ENCODE measurements around the gene EPRS1. TPM values are rescaled to one million over a fixed set of nuclear protein-coding genes. Genes with fewer than 3 reads are reported as not detected.
A peak's percentile ranks its signal among the peaks of the same experiment; 100 is the strongest.

EPRS1 gene
- total and polyA plus RNA-seq, 9 of the 15 experiments (the other 6 are each of a cell fraction or from before 2014, with no cell fraction given) = 129 to 291 (median 248) TPM

DNA sequence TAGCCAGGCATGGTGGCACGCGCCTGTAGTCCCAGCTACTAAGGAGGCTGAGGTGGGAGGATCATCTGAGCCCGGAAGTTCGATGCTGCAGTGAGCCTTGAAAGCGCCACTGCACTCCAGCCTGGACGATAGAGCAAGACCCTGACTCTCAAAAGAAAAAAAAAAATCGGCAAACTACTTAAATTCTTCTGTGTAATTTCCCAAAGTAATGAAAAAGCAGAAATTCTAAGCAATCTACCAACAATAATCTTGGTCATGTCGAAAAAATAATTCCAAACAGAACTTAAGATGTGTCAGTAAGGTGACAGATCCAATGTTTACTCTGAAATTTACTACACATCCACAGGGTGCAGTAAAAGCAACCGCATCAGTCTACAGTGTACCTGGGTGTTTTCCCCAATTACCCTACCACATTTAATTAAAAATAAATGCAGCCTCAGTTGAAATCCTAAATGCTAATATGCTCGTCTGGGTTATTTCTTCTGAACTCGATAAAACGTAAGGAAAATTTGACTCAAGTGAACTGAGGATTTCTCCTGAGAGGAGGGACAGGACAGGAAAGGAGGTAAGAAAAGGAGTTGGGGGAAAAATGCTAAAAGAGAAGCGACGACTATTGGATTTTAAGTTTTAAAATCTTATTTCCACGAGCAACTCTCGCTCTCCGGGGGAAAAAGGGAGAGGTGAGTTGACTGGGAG, 801 bp downstream of the EPRS1 start (continued):
- TF ChIP-seq, protein P1, sequence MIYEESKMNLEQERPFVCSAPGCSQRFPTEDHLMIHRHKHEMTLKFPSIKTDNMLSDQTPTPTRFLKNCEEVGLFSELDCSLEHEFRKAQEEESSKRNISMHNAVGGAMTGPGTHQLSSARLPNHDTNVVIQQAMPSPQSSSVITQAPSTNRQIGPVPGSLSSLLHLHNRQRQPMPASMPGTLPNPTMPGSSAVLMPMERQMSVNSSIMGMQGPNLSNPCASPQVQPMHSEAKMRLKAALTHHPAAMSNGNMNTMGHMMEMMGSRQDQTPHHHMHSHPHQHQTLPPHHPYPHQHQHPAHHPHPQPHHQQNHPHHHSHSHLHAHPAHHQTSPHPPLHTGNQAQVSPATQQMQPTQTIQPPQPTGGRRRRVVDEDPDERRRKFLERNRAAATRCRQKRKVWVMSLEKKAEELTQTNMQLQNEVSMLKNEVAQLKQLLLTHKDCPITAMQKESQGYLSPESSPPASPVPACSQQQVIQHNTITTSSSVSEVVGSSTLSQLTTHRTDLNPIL (CRISPR knock-in tag; IDR thresholded peaks at IDR 0.05) = no peak
- TF ChIP-seq KDM1A (IDR thresholded peaks at IDR 0.05) = no peak
- TF ChIP-seq, protein P2, sequence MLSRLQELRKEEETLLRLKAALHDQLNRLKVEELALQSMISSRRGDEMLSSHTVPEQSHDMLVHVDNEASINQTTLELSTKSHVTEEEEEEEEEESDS (CRISPR knock-in tag; IDR thresholded peaks at IDR 0.05) = no peak
- TF ChIP-seq CBFA2T2 (conservative IDR thresholded peaks at IDR 0.05) = no peak
- peak; percentile 77 for TF ChIP-seq HDAC2 (IDR thresholded peaks at IDR 0.05)
- no peak for TF ChIP-seq SNRNP70 (optimal IDR thresholded peaks at IDR 0.05; ENCODE audit: low read depth, low read length)
- TF ChIP-seq RBM14 (IDR thresholded peaks at IDR 0.05; ENCODE audit: borderline replicate concordance, insufficient read depth, low read depth, low read length) = no peak
- TF ChIP-seq, protein P3, sequence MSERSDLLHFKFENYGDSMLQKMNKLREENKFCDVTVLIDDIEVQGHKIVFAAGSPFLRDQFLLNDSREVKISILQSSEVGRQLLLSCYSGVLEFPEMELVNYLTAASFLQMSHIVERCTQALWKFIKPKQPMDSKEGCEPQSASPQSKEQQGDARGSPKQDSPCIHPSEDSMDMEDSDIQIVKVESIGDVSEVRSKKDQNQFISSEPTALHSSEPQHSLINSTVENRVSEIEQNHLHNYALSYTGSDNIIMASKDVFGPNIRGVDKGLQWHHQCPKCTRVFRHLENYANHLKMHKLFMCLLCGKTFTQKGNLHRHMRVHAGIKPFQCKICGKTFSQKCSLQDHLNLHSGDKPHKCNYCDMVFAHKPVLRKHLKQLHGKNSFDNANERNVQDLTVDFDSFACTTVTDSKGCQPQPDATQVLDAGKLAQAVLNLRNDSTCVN (CRISPR knock-in tag; IDR thresholded peaks at IDR 0.05) = 0 out of 2 replicates have a peak, but pooled peaks have one; percentile 50
- TF ChIP-seq DPF2 (IDR thresholded peaks at IDR 0.05) = peak; percentile 46; the same call in 1 of the 2 replicates
- TF ChIP-seq, protein P4, sequence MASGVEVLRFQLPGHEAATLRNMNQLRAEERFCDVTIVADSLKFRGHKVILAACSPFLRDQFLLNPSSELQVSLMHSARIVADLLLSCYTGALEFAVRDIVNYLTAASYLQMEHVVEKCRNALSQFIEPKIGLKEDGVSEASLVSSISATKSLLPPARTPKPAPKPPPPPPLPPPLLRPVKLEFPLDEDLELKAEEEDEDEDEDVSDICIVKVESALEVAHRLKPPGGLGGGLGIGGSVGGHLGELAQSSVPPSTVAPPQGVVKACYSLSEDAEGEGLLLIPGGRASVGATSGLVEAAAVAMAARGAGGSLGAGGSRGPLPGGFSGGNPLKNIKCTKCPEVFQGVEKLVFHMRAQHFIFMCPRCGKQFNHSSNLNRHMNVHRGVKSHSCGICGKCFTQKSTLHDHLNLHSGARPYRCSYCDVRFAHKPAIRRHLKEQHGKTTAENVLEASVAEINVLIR (CRISPR knock-in tag; IDR thresholded peaks at IDR 0.05) = no peak
- TF ChIP-seq, protein P5, sequence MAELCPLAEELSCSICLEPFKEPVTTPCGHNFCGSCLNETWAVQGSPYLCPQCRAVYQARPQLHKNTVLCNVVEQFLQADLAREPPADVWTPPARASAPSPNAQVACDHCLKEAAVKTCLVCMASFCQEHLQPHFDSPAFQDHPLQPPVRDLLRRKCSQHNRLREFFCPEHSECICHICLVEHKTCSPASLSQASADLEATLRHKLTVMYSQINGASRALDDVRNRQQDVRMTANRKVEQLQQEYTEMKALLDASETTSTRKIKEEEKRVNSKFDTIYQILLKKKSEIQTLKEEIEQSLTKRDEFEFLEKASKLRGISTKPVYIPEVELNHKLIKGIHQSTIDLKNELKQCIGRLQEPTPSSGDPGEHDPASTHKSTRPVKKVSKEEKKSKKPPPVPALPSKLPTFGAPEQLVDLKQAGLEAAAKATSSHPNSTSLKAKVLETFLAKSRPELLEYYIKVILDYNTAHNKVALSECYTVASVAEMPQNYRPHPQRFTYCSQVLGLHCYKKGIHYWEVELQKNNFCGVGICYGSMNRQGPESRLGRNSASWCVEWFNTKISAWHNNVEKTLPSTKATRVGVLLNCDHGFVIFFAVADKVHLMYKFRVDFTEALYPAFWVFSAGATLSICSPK (IDR thresholded peaks at IDR 0.05; ENCODE audit: borderline replicate concordance) = no peak
- TF ChIP-seq PTBP1 (IDR thresholded peaks at IDR 0.05; ENCODE audit: low read depth, low read length) = no peak
- no peak for TF ChIP-seq RFX5 (IDR thresholded peaks at IDR 0.05; ENCODE audit: low read depth, low read length)
- 0 out of 2 replicates have a peak, but pooled peaks have one; percentile 2 for TF ChIP-seq ZNF431 (CRISPR knock-in tag; IDR thresholded peaks at IDR 0.05)
- TF ChIP-seq MYBL2 (IDR thresholded peaks at IDR 0.05; ENCODE audit: low read depth) = no peak
- TF ChIP-seq MYBL2 (CRISPR knock-in tag; IDR thresholded peaks at IDR 0.05; ENCODE audit: borderline replicate concordance) = no peak
- no peak for TF ChIP-seq FOS (IDR thresholded peaks at IDR 0.05; ENCODE audit: extremely low read depth, insufficient read length)
- TF ChIP-seq, protein P6, sequence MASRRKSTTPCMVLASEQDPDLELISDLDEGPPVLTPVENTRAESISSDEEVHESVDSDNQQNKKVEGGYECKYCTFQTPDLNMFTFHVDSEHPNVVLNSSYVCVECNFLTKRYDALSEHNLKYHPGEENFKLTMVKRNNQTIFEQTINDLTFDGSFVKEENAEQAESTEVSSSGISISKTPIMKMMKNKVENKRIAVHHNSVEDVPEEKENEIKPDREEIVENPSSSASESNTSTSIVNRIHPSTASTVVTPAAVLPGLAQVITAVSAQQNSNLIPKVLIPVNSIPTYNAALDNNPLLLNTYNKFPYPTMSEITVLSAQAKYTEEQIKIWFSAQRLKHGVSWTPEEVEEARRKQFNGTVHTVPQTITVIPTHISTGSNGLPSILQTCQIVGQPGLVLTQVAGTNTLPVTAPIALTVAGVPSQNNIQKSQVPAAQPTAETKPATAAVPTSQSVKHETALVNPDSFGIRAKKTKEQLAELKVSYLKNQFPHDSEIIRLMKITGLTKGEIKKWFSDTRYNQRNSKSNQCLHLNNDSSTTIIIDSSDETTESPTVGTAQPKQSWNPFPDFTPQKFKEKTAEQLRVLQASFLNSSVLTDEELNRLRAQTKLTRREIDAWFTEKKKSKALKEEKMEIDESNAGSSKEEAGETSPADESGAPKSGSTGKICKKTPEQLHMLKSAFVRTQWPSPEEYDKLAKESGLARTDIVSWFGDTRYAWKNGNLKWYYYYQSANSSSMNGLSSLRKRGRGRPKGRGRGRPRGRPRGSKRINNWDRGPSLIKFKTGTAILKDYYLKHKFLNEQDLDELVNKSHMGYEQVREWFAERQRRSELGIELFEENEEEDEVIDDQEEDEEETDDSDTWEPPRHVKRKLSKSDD (conservative IDR thresholded peaks at IDR 0.05; ENCODE audit: low read length) = no peak
- TF ChIP-seq SMARCC2 (IDR thresholded peaks at IDR 0.05; ENCODE audit: low read depth) = no peak
- 0 out of 2 replicates have a peak, but pooled peaks have one; percentile 20 for TF ChIP-seq CREM (IDR thresholded peaks at IDR 0.05; ENCODE audit: low read depth)
- 0 out of 2 replicates have a peak, but pooled peaks have one; percentile 26 for TF ChIP-seq NCOA1 (IDR thresholded peaks at IDR 0.05; ENCODE audit: low read depth)
